Ovary (tissue), 9 donors: ENCODE data around the gene AP1B1. TPM values are rescaled to one million over a fixed set of nuclear protein-coding genes. Genes with fewer than 3 reads are reported as not detected.

Experiments used
- DNase-seq, 5 donors: peaks; one replicate each; pipeline ENCODE4 v3.0.0-alpha.2; 2019 to 2020
- H3K27ac ChIP-seq, 2 donors: fragments of 200-600 bp; one replicate each; pipeline versions ENCODE4 v1.5.1 to v1.8.0; 2019 to 2022
- H3K27me3 ChIP-seq: fragments of 200-600 bp; one replicate; pipeline ENCODE4 v1.8.0; 2022
- H3K36me3 ChIP-seq: fragments of 200-600 bp; sonication (generic); one replicate; pipeline ENCODE4 v1.5.1; 2019
- H3K4me1 ChIP-seq: one replicate; pipeline ENCODE4 v1.8.1; 2013; ENCODE audit warnings: mild to moderate bottlenecking, moderate library complexity; ENCODE audit not compliant: insufficient read depth
- H3K4me3 ChIP-seq: fragments of 200-600 bp; sonication (generic); one replicate; pipeline ENCODE4 v1.5.1; 2017
- H3K9me3 ChIP-seq, 2 donors: fragments of 200-600 bp in 1 of 2; sonication (generic) in 1 of 2; one replicate each; pipeline versions ENCODE4 v1.5.1 to v1.8.1; 2013 to 2019; ENCODE audit warnings: mild to moderate bottlenecking in 1 of 2, moderate library complexity in 1 of 2
- EP300 ChIP-seq: sonication (generic); formaldehyde crosslinking; IDR thresholded peaks from one replicate; pipeline ENCODE4 v1.6.1; 2017; ENCODE audit warnings: antibody characterized with exemption
- POLR2A ChIP-seq: fragments of 450-650 bp; IDR thresholded peaks from one replicate; pipeline ENCODE4 v1.6.1; 2017; ENCODE audit warnings: antibody characterized with exemption, mild to moderate bottlenecking, moderate library complexity
- WGBS, 3 donors: extraction: QIAGEN DNeasy Blood & Tissue Kit in 1 of 3; methylation state at CpG; one replicate each; pipeline versions ENCODE4 v1.1.5 to v1.1.7; 2013 to 2017; 5-methylcytosine and 5-hydroxymethylcytosine counted together
- intact Hi-C, 4 donors: fragments of 100-400 bp; cut with DNase I; formaldehyde crosslinking; loops; one replicate each; pipeline versions ENCODE4 v1.11.0 to v1.15.1; 2022 to 2023
- polyA plus RNA-seq, 2 donors: library from polyadenylated mRNA; stranded (reverse); fragments of 200-250 nt in 1 of 2; fragments of 350-450 nt in 1 of 2; fragmentation: Illumina TruSeq in 1 of 2; extraction: RNeasy Lipid Tissue Mini Kit (QIAGEN cat#74804) in 1 of 2; gene quantifications; one replicate each; pipeline ENCODE4 v1.2.3, GENCODE V29; 2013 to 2014
- total RNA-seq, 7 donors: library from RNA; depleted of rRNA in 2 of 7; stranded (reverse); fragments of >200 nt in 2 of 7; fragmentation: NEBNext Ultra II Directional in 3 of 7; extraction: Animal tissue kit (Norgen Biotek cat#: 25700) in 3 of 7; gene quantifications; one replicate each; pipeline versions ENCODE4 v1.1.0 to v1.2.4, GENCODE V29; 2016 to 2023
- TF ChIP-seq, protein P1 (sequence below), 3 donors: fragments of 450-650 bp in 2 of 3; fragments of 200-600 bp in 1 of 3; IDR thresholded peaks; one replicate each; pipeline versions ENCODE4 v1.5.1 to v1.8.0; 2016 to 2022; ENCODE audit warnings: antibody characterized with exemption in 3 of 3, mild to moderate bottlenecking in 1 of 3
- donor health status: DM: no; HTN: no; CAD: no; lungs with moderate emphysema.
- donor health status: DM: no; HTN: no; CAD: no.
- donor health status: Bipolar disorder and iron deficiency.
- donor health status: DM: yes; HTN: yes; CAD: no.
- donor health status: DM: no; HTN: no; CAD: no.
- donor health status: DM: yes; HTN: yes; CAD: no.

AP1B1 gene
- total and polyA plus RNA-seq, 9 donors: 17.7 to 54.0 (median 36.8) TPM

DNA sequence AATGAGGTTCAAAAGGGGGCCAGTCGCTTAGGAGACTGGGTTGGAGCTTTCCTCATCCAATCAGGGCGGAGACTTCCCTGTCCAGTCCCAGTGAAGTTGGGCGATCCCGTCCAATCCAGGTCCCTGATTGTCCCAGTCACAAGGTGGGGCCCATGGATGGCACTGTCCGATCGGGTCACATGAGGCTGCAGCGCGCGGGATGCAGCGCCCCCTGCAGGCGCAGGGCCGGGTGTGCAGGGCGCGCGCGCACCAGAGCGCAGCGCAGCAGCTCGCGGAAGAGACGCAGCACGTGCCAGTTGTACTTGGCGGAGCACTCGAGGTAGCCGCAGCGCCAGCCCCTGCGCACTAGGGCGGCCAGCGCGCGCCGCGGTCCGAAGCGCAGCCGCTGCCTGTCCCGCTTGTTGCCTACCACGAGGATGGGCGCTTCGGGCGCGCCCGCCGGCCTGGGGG is 75.2 kb downstream of the AP1B1 start:
- DNase-seq: peak in 2 of 5 donors; percentile 45 to 54
- intact Hi-C loops: no loop called here

DNA sequence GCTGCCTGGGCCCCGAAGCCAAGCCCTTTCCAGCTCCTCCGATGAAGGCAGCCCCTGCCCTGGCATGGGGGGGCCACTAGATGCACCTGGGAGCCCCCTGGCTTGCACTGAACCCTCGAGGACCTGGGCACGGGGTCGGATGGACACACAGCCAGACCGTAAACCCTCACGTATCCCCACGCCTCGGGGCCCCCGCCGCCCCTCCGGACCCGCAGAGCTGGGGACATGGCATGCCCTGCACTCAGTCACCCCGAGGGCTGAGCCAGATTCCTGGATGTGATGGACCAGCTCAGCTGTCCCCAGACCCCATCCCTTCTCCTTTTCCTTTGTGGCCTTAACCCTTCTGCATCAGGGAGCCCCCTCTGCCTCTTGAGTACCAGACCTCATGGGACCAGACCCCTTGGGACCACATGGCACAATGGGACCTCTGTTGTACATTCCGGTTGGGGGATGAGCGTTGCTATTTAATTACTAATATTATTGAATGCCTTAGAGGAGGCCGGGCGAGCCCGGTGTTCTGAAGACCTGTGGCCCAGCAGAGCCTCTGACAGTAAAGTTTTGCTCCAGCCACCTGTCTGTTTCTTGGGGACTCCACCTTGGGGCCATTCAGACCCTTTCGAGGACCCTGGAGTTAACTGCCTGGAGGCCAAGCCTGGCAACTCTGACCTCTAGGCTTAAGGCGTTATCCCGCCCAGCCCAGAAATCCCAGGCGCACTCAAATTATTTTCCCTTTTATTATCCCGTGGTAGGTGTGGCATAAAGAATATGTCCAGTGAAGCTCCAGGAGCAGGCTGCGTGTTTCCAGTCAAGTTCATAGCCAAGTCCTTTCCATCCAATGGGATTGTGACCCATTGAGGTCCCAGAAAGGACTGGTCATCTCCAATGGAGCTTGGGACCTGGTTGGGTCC is 75.9 kb downstream of the AP1B1 start:
- DNase-seq: peak in 3 of 5 donors; percentile 18 to 44 (median 41)
- Histone ChIP-seq H3K36me3 (no peaks in the 10 kb centered on the region), H3K4me3 (no peak overlapping the region), H3K9me3 (no peaks in the 10 kb centered on the region), H3K4me1 (peaks cover 19% of the 10 kb centered on the region), H3K27me3 (no peaks in the 10 kb centered on the region), H3K27ac (no peak overlapping the region)
- intact Hi-C loops: no loop called here
- WGBS, 3 donors: 89 to 91% (median 89%) methylated on average over 25 of the region's 25 CpGs
- TF ChIP-seq, protein P1, sequence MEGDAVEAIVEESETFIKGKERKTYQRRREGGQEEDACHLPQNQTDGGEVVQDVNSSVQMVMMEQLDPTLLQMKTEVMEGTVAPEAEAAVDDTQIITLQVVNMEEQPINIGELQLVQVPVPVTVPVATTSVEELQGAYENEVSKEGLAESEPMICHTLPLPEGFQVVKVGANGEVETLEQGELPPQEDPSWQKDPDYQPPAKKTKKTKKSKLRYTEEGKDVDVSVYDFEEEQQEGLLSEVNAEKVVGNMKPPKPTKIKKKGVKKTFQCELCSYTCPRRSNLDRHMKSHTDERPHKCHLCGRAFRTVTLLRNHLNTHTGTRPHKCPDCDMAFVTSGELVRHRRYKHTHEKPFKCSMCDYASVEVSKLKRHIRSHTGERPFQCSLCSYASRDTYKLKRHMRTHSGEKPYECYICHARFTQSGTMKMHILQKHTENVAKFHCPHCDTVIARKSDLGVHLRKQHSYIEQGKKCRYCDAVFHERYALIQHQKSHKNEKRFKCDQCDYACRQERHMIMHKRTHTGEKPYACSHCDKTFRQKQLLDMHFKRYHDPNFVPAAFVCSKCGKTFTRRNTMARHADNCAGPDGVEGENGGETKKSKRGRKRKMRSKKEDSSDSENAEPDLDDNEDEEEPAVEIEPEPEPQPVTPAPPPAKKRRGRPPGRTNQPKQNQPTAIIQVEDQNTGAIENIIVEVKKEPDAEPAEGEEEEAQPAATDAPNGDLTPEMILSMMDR (IDR thresholded peaks at IDR 0.05): no peak
- TF ChIP-seq EP300: no peak

More for the DNA sequence above, 75.2 kb downstream of the AP1B1 start:
- Histone ChIP-seq H3K4me1 (peaks cover 16% of the 10 kb centered on the region), H3K36me3 (no peaks in the 10 kb centered on the region), H3K27me3 (no peaks in the 10 kb centered on the region), H3K27ac (no peak overlapping the region), H3K4me3 (no peak overlapping the region), H3K9me3 (no peaks in the 10 kb centered on the region)
- 8 to 18% (median 11%) methylated on average over 17 to 44 of the region's 44 CpGs for WGBS, 3 donors
- TF ChIP-seq EP300 (no peak), POLR2A (no peak)
- TF ChIP-seq, protein P1 (IDR thresholded peaks at IDR 0.05): peak in 2 of 3 donors; percentile 25 to 59

DNA sequence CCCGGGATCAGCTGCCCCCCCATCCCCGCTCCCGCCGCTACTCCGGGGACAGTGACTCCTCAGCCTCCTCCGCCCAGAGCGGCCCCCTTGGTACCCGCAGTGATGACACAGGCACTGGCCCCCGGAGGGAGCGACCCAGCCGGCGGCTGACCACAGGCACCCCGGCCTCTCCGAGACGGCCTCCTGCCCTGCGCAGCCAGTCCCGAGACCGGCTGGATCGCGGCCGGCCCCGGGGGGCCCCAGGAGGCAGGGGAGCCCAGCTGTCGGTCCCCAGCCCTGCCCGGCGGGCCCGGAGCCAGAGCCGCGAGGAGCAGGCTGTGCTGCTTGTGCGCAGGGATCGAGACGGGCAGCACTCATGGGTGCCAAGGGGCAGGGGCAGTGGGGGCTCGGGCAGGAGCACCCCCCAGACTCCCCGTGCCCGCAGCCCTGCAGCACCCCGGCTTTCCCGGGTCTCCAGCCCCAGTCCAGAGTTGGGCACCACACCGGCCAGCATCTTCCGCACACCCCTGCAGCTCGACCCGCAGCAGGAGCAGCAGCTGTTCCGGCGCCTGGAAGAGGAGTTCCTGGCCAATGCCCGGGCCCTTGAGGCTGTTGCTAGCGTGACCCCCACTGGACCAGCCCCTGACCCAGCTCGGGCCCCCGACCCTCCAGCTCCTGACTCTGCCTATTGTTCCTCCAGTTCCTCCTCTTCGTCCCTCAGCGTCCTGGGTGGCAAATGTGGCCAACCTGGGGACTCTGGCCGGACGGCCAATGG is 76.7 kb downstream of the AP1B1 start:
- peak in 1 of 5 donors; percentile 64 for DNase-seq
- H3K36me3 ChIP-seq: no peaks in the 10 kb centered on the region
- TF ChIP-seq POLR2A (no peak), EP300 (no peak)
- TF ChIP-seq, protein P1 (IDR thresholded peaks at IDR 0.05): no peak
- H3K4me3 ChIP-seq: no peak overlapping the region
- H3K27ac ChIP-seq: peak overlapping the region in 1 of 2 donors; percentile 4
- H3K9me3 ChIP-seq: no peaks in the 10 kb centered on the region
- intact Hi-C loops: no loop called here
- WGBS, 3 donors: 56 to 64% (median 57%) methylated on average over 42 to 50 of the region's 50 CpGs
- peaks cover 22% of the 10 kb centered on the region for H3K4me1 ChIP-seq
- H3K27me3 ChIP-seq: no peaks in the 10 kb centered on the region

DNA sequence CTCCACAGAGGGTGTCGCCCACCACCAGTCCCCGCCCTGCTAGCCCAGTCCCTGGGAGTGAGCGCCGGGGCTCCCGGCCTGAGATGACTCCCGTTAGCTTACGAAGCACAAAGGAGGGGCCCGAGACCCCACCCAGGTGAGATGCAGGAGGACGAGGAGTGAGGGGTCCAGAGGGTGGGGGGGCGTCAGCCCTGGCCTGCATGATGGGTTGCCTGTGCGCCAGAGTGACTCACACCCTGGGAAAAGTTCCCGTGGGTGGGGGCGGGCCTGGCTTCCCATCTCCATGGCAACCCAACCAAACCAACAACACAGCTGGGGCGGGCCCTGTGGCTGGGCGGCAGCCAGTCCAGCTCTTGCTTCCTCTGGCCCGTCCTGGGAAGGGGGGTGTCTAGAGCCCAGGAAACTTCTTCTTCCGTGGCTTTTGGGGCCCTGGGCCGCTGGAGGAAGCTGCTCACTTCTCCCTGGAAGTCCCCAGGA is 77.5 kb downstream of the AP1B1 start:
- peak; percentile 98 to 99 (median 98) for DNase-seq
- WGBS, 3 donors: 10 to 12% (median 11%) methylated on average over 18 of the region's 18 CpGs
- Histone ChIP-seq H3K4me3 (no peak overlapping the region), H3K36me3 (no peaks in the 10 kb centered on the region), H3K4me1 (peaks cover 22% of the 10 kb centered on the region), H3K27ac (peak overlapping the region in 1 of 2 donors; percentile 8), H3K27me3 (no peaks in the 10 kb centered on the region), H3K9me3 (no peaks in the 10 kb centered on the region)
- intact Hi-C loops: no loop called here
- TF ChIP-seq EP300 (no peak), POLR2A (no peak)
- TF ChIP-seq, protein P1 (IDR thresholded peaks at IDR 0.05): no peak
